ENCODE results near the gene SHROOM4.

SHROOM4 gene

GRCh38 chrX:50813843-50814661 lies at the start of gene SHROOM4:
TSS of gene SHROOM4 (minus strand) at chrX:50814194. CDS start at chrX:50814018, 176 bp downstream.
- no CpG with 5 or more reads among the region's 47 CpGs for WGBS (ENCODE audit: insufficient coverage, insufficient read length)
- Histone ChIP-seq H3K4me1 (ENCODE audit: control insufficient read depth, insufficient read depth, low read length) (no peaks in the 10 kb centered on the region; the same call in none of the 2 replicates), H3K9me3 (ENCODE audit: control insufficient read depth, insufficient read depth, low read length) (no peaks in the 10 kb centered on the region), H3K27ac (ENCODE audit: low read length) (no peak within 1 kb of the TSS), H3K36me3 (ENCODE audit: control insufficient read depth, insufficient read depth, low read length) (no peaks in the 10 kb centered on the region), H3K4me3 (ENCODE audit: low read length) (peak within 1 kb of the TSS; percentile 82; the same call in 1 of the 2 replicates), H3K27me3 (ENCODE audit: control insufficient read depth, insufficient read depth, low read length) (no peaks in the 10 kb centered on the region)
- peak; percentile 41 for DNase-seq (ENCODE audit: low read depth, low spot score)

- no peak for DNase-seq (ENCODE audit: low read depth, low spot score)
- H3K9me3 ChIP-seq (ENCODE audit: control insufficient read depth, insufficient read depth, low read length) = no peaks in the 10 kb centered on the region
- no peaks in the 10 kb centered on the region for H3K27me3 ChIP-seq (ENCODE audit: control insufficient read depth, insufficient read depth, low read length)
- H3K4me1 ChIP-seq (ENCODE audit: control insufficient read depth, insufficient read depth, low read length) = no peaks in the 10 kb centered on the region
- no peak overlapping the region for H3K27ac ChIP-seq (ENCODE audit: low read length)
- no CpG with 5 or more reads among the region's 1 CpG for WGBS (ENCODE audit: insufficient coverage, insufficient read length)
- no peaks in the 10 kb centered on the region for H3K36me3 ChIP-seq (ENCODE audit: control insufficient read depth, insufficient read depth, low read length)
- no peak overlapping the region for H3K4me3 ChIP-seq (ENCODE audit: low read length)
Measured at GRCh38 chrX:50863471-50863870, 49.5 kb upstream of the SHROOM4 start.

GRCh38 chrX:50860518-50860917 lies 46.5 kb upstream of the SHROOM4 start:
- Histone ChIP-seq H3K9me3 (ENCODE audit: control insufficient read depth, insufficient read depth, low read length) (no peaks in the 10 kb centered on the region), H3K27me3 (ENCODE audit: control insufficient read depth, insufficient read depth, low read length) (no peaks in the 10 kb centered on the region)
- DNase-seq (ENCODE audit: low read depth, low spot score) = no peak

GRCh38 chrX:50858548-50858947 lies 44.6 kb upstream of the SHROOM4 start:
- no peaks in the 10 kb centered on the region for H3K9me3 ChIP-seq (ENCODE audit: control insufficient read depth, insufficient read depth, low read length)
- no peak overlapping the region for H3K4me3 ChIP-seq (ENCODE audit: low read length)
- H3K4me1 ChIP-seq (ENCODE audit: control insufficient read depth, insufficient read depth, low read length) = no peaks in the 10 kb centered on the region
- H3K27ac ChIP-seq (ENCODE audit: low read length) = no peak overlapping the region
- no peaks in the 10 kb centered on the region for H3K36me3 ChIP-seq (ENCODE audit: control insufficient read depth, insufficient read depth, low read length)
- WGBS (ENCODE audit: insufficient coverage, insufficient read length) = no CpG with 5 or more reads among the region's 3 CpGs
- no peak for DNase-seq (ENCODE audit: low read depth, low spot score)
- no peaks in the 10 kb centered on the region for H3K27me3 ChIP-seq (ENCODE audit: control insufficient read depth, insufficient read depth, low read length)

More at GRCh38 chrX:50860518-50860917, 46.5 kb upstream of the SHROOM4 start:
- WGBS (ENCODE audit: insufficient coverage, insufficient read length) = no CpG with 5 or more reads among the region's 3 CpGs
- no peaks in the 10 kb centered on the region for H3K36me3 ChIP-seq (ENCODE audit: control insufficient read depth, insufficient read depth, low read length)
- H3K27ac ChIP-seq (ENCODE audit: low read length) = no peak overlapping the region
- H3K4me3 ChIP-seq (ENCODE audit: low read length) = no peak overlapping the region
- no peaks in the 10 kb centered on the region for H3K4me1 ChIP-seq (ENCODE audit: control insufficient read depth, insufficient read depth, low read length)

- WGBS (ENCODE audit: insufficient coverage, insufficient read length) = no CpG with 5 or more reads among the region's 1 CpG
- no peaks in the 10 kb centered on the region for H3K27me3 ChIP-seq (ENCODE audit: control insufficient read depth, insufficient read depth, low read length)
- H3K36me3 ChIP-seq (ENCODE audit: control insufficient read depth, insufficient read depth, low read length) = no peaks in the 10 kb centered on the region
- H3K27ac ChIP-seq (ENCODE audit: low read length) = no peak overlapping the region
- H3K4me3 ChIP-seq (ENCODE audit: low read length) = no peak overlapping the region
- H3K4me1 ChIP-seq (ENCODE audit: control insufficient read depth, insufficient read depth, low read length) = no peaks in the 10 kb centered on the region
- no peak for DNase-seq (ENCODE audit: low read depth, low spot score)
- no peaks in the 10 kb centered on the region for H3K9me3 ChIP-seq (ENCODE audit: control insufficient read depth, insufficient read depth, low read length)
Measured at GRCh38 chrX:50853399-50853798, 39.4 kb upstream of the SHROOM4 start.

GRCh38 chrX:50852524-50852923 lies 38.5 kb upstream of the SHROOM4 start:
- Histone ChIP-seq H3K27me3 (ENCODE audit: control insufficient read depth, insufficient read depth, low read length) (no peaks in the 10 kb centered on the region), H3K9me3 (ENCODE audit: control insufficient read depth, insufficient read depth, low read length) (no peaks in the 10 kb centered on the region), H3K27ac (ENCODE audit: low read length) (no peak overlapping the region), H3K4me3 (ENCODE audit: low read length) (no peak overlapping the region), H3K36me3 (ENCODE audit: control insufficient read depth, insufficient read depth, low read length) (no peaks in the 10 kb centered on the region), H3K4me1 (ENCODE audit: control insufficient read depth, insufficient read depth, low read length) (no peaks in the 10 kb centered on the region)
- WGBS (ENCODE audit: insufficient coverage, insufficient read length) = no CpG with 5 or more reads among the region's 4 CpGs
- DNase-seq (ENCODE audit: low read depth, low spot score) = no peak

GRCh38 chrX:50842221-50842620 lies 28.2 kb upstream of the SHROOM4 start:
- DNase-seq (ENCODE audit: low read depth, low spot score) = no peak
- Histone ChIP-seq H3K9me3 (ENCODE audit: control insufficient read depth, insufficient read depth, low read length) (no peaks in the 10 kb centered on the region), H3K27ac (ENCODE audit: low read length) (no peak overlapping the region), H3K4me3 (ENCODE audit: low read length) (no peak overlapping the region), H3K27me3 (ENCODE audit: control insufficient read depth, insufficient read depth, low read length) (no peaks in the 10 kb centered on the region), H3K4me1 (ENCODE audit: control insufficient read depth, insufficient read depth, low read length) (no peaks in the 10 kb centered on the region), H3K36me3 (ENCODE audit: control insufficient read depth, insufficient read depth, low read length) (no peaks in the 10 kb centered on the region)
- WGBS (ENCODE audit: insufficient coverage, insufficient read length) = no CpG with 5 or more reads among the region's 4 CpGs

- Histone ChIP-seq H3K27ac (ENCODE audit: low read length) (no peak overlapping the region), H3K36me3 (ENCODE audit: control insufficient read depth, insufficient read depth, low read length) (no peaks in the 10 kb centered on the region), H3K9me3 (ENCODE audit: control insufficient read depth, insufficient read depth, low read length) (no peaks in the 10 kb centered on the region), H3K4me3 (ENCODE audit: low read length) (no peak overlapping the region), H3K27me3 (ENCODE audit: control insufficient read depth, insufficient read depth, low read length) (no peaks in the 10 kb centered on the region), H3K4me1 (ENCODE audit: control insufficient read depth, insufficient read depth, low read length) (no peaks in the 10 kb centered on the region)
- DNase-seq (ENCODE audit: low read depth, low spot score) = no peak
- no CpG with 5 or more reads among the region's 2 CpGs for WGBS (ENCODE audit: insufficient coverage, insufficient read length)
Measured at GRCh38 chrX:50839730-50840129, 25.7 kb upstream of the SHROOM4 start.

GRCh38 chrX:50838820-50839600 lies 25.0 kb upstream of the SHROOM4 start:
- DNase-seq (ENCODE audit: low read depth, low spot score) = no peak

GRCh38 chrX:50827996-50828395 lies 14.0 kb upstream of the SHROOM4 start:
- H3K4me3 ChIP-seq (ENCODE audit: low read length) = no peak overlapping the region
- WGBS (ENCODE audit: insufficient coverage, insufficient read length) = no CpG with 5 or more reads among the region's 1 CpG

More at GRCh38 chrX:50838820-50839600, 25.0 kb upstream of the SHROOM4 start:
- no peak overlapping the region for H3K4me3 ChIP-seq (ENCODE audit: low read length)
- H3K4me1 ChIP-seq (ENCODE audit: control insufficient read depth, insufficient read depth, low read length) = no peaks in the 10 kb centered on the region
- H3K36me3 ChIP-seq (ENCODE audit: control insufficient read depth, insufficient read depth, low read length) = no peaks in the 10 kb centered on the region
- no CpG with 5 or more reads among the region's 5 CpGs for WGBS (ENCODE audit: insufficient coverage, insufficient read length)
- H3K9me3 ChIP-seq (ENCODE audit: control insufficient read depth, insufficient read depth, low read length) = no peaks in the 10 kb centered on the region
- H3K27me3 ChIP-seq (ENCODE audit: control insufficient read depth, insufficient read depth, low read length) = no peaks in the 10 kb centered on the region
- H3K27ac ChIP-seq (ENCODE audit: low read length) = no peak overlapping the region

More at GRCh38 chrX:50827996-50828395, 14.0 kb upstream of the SHROOM4 start:
- no peak overlapping the region for H3K27ac ChIP-seq (ENCODE audit: low read length)
- H3K27me3 ChIP-seq (ENCODE audit: control insufficient read depth, insufficient read depth, low read length) = no peaks in the 10 kb centered on the region
- no peaks in the 10 kb centered on the region for H3K36me3 ChIP-seq (ENCODE audit: control insufficient read depth, insufficient read depth, low read length)
- H3K9me3 ChIP-seq (ENCODE audit: control insufficient read depth, insufficient read depth, low read length) = no peaks in the 10 kb centered on the region
- DNase-seq (ENCODE audit: low read depth, low spot score) = no peak
- no peaks in the 10 kb centered on the region for H3K4me1 ChIP-seq (ENCODE audit: control insufficient read depth, insufficient read depth, low read length)

Measured in iPS DF 6.9 (cell line).